ENCODE measurements around the gene LAIR1.

GRCh38 chr19:54390942-54391577, 26.3 kb upstream of the LAIR1 start:
- TF ChIP-seq CTCF (IDR thresholded peaks at IDR 0.05; ENCODE audit: low read depth, low read length, missing input control) = peak; percentile 64
- no peak for TF ChIP-seq HNF4A (conservative IDR thresholded peaks at IDR 0.05)
- no peak for TF ChIP-seq FOXA1 (IDR thresholded peaks at IDR 0.05)
- TF ChIP-seq MAX (IDR thresholded peaks at IDR 0.05) = no peak
- no peak for TF ChIP-seq SP1 (IDR thresholded peaks at IDR 0.05)
- no peak for TF ChIP-seq TAF1 (conservative IDR thresholded peaks at IDR 0.05)
- no peak for TF ChIP-seq ATF3 (IDR thresholded peaks at IDR 0.05)
- no peak for TF ChIP-seq REST (IDR thresholded peaks at IDR 0.05)
- TF ChIP-seq JUND (IDR thresholded peaks at IDR 0.05) = no peak
- no peak for TF ChIP-seq EGR1 (IDR thresholded peaks at IDR 0.05; ENCODE audit: low read depth in 2 of 2)

Measured in liver (tissue), 3 donors.